D721Med (cell line): ENCODE measurements around the gene MAMLD1.

Source experiments
- DNase-seq: peaks from one replicate; pipeline ENCODE4 v3.0.0; 2011; ENCODE audit warnings: low spot score; ENCODE audit not compliant: insufficient read length
- FAIRE-seq: peaks from 2 replicates; lab custom pipeline; 2011; peaks lifted over from hg19 to GRCh38; lab: Jason Lieb, UNC
- CTCF ChIP-seq: IDR thresholded peaks from 2 replicates; pipeline ENCODE4 v1.5.1; 2012; ENCODE audit warnings: mild to moderate bottlenecking, control low read depth; ENCODE audit not compliant: insufficient read depth; ENCODE audit errors: missing control alignments

Gene MAMLD1

GRCh38 chrX:150504397-150505182 is 141.5 kb downstream of the MAMLD1 start:
- DNase-seq (no peak), FAIRE-seq (no peak)
- no peak for TF ChIP-seq CTCF

DNA sequence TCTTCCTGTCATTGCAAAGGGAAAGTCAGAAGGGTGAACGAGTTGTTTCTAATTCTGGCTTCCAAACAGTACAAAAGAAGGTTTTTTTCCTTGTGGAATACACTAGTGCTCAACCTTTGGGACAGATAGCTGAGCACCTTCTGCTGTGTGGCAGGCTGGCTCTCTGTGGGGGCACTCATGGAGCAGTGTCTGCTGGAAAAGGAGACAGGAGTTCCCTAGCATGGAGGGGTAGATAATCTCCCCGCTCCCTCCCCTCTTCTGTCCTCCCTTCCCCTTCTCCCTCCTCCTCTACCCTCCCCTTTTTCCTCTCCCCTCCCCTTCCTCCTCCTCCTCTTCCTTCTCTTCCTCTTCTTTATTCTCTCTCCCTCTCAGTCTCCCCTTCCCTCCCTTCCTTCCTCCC is 142.9 kb downstream of the MAMLD1 start:
- FAIRE-seq = no peak
- no peak for DNase-seq
- TF ChIP-seq CTCF = no peak

- TF ChIP-seq CTCF = no peak
- no peak for DNase-seq
- no peak for FAIRE-seq
Observed at GRCh38 chrX:150506486-150506885, 143.4 kb downstream of the MAMLD1 start.

DNA sequence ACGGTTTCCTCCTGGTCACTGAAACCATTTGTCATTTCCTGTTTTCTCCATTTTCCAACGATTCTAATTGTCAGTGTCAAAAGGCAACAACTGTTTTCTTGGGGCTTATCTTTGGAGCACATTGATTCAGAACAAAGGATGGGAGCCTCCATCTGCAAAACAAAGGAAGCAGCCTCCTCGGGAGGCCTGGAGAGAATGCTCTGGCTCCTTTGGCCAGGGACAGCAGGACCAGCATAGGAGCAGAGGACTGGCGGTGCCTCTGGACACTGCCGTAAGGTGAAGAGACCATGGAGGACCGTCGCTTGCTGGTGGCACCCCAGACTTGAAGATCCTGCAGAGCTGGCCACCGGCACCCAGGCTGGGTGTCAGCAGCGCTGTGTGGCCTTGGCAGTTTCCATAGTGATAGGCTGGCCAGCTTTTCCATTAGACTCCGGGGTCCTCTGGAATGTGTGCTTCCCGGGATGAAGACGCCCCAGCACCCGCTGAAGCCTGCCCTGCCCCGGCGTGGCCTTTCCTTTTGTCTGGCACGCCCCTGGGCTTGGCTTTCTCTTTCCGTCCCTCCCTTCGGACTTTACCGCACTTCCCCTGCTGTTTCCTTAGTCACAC is 144.2 kb downstream of the MAMLD1 start:
- FAIRE-seq = no peak
- TF ChIP-seq CTCF = no peak
- no peak for DNase-seq

DNA sequence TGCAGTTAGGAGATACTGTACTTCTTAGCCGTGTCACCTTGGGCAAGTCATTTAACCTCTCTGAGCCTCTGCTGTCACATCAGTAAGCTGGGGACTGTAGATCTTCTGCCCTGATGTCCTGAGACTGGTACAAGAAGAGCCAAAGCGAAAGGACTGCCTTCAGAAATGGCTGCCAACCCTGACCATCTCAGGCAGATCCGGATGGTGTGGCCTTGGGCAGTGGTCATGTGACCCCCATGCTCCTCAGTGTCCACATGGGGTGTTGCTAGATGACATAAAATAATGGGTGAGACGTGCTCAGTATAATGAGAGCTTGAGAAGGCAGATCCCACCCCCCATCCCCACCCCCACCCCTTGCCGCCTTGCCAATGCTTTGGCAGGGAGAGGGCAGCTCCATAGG is 144.9 kb downstream of the MAMLD1 start:
- no peak for TF ChIP-seq CTCF
- DNase-seq (no peak), FAIRE-seq (no peak)

DNA sequence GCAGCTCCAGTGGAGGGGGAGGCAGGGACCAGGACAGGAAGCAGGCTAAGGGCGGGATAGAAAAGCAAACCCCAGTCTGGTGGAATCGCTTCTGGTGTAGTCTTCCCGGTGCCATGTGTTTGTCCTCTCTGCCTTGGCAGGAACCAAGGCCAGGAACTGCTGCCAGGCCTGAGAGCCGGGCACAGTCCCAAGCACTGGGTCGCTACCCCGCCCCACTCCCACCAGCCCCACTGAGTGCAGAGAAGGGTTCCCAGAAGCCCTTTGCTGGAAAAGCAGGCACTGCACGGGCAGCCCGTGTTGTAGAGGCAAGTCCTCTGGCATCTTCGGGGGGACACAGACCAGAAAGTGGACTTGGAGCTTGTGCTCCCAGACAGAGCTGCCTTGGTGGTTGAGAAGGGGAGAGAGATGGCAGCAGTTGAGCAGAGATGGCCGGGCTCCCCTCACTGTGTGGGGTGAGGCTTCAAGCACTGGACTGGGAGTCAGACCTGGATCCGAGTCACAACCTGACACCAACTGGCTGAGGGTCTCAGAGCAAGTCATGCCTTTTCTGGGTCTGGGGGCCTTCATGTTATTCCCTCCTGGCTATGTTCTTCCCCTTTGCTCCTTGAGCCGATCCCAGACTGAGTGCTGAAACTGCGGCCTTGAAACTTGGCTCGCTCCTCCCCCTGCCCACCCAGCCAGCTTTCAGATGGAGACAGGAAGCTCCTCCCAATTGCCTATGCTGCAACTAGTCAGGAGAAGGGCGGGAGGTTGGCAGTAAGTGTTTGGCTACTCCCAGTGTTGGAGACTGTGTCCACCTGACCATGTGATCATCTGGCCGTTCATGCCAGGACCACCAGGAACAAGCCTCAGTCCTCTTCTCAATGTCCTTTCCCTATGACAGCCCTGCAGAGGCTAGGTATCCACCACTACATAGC is 145.6 kb downstream of the MAMLD1 start:
- TF ChIP-seq CTCF = no peak
- no peak for DNase-seq

More for the DNA sequence above, 145.6 kb downstream of the MAMLD1 start:
- FAIRE-seq = no peak
